ENCODE results near the gene PAX6. TPM values are rescaled to one million over a fixed set of nuclear protein-coding genes. Genes with fewer than 3 reads are reported as not detected.

PAX6 gene
- total RNA-seq, 1 donor from 2014 or later, result 2.7 TPM

DNA sequence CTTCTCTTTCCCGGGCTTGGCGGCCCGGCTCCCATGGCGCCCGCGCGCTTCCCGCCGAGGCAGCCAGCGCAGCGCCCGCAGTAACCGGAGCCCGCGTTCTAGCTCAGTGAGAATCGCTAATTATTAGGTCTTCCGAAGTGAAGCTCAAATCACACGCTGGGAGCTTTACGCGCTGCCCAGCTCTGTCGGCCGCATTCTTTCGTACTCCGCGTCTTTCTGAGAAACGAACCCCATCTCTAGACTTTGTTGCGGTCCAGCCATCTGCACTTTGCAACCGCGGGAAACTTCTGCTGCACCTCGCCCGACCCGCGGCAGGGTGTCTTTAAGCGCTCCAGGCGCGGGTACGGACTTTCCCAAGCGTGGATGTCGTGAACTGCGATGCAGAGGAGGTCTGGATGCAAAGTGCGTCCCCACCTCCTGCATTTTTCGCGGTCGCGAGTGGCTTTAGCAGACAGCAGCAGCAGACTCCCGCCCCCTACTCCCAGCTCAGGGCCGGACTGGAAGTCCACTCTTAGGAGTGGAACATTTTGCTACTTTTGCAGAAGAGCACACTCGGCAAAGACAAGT lies 6.0 kb upstream of the PAX6 start:
- Mint-ChIP-seq H3K27ac (ENCODE audit: unreplicated experiment) (no peak overlapping the region), H3K9me3 (ENCODE audit: unreplicated experiment) (no peaks in the 10 kb centered on the region), H3K4me3 (ENCODE audit: unreplicated experiment) (no peak overlapping the region), H3K4me1 (ENCODE audit: unreplicated experiment) (peaks cover 14% of the 10 kb centered on the region), H3K27me3 (ENCODE audit: unreplicated experiment) (peaks cover 36% of the 10 kb centered on the region), H3K36me3 (ENCODE audit: low read depth, unreplicated experiment) (no peaks in the 10 kb centered on the region)
- DNase-seq (ENCODE audit: low spot score), result no peak
- TF ChIP-seq, protein P1, sequence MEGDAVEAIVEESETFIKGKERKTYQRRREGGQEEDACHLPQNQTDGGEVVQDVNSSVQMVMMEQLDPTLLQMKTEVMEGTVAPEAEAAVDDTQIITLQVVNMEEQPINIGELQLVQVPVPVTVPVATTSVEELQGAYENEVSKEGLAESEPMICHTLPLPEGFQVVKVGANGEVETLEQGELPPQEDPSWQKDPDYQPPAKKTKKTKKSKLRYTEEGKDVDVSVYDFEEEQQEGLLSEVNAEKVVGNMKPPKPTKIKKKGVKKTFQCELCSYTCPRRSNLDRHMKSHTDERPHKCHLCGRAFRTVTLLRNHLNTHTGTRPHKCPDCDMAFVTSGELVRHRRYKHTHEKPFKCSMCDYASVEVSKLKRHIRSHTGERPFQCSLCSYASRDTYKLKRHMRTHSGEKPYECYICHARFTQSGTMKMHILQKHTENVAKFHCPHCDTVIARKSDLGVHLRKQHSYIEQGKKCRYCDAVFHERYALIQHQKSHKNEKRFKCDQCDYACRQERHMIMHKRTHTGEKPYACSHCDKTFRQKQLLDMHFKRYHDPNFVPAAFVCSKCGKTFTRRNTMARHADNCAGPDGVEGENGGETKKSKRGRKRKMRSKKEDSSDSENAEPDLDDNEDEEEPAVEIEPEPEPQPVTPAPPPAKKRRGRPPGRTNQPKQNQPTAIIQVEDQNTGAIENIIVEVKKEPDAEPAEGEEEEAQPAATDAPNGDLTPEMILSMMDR (IDR thresholded peaks at IDR 0.05; ENCODE audit: unreplicated experiment), result no peak

DNA sequence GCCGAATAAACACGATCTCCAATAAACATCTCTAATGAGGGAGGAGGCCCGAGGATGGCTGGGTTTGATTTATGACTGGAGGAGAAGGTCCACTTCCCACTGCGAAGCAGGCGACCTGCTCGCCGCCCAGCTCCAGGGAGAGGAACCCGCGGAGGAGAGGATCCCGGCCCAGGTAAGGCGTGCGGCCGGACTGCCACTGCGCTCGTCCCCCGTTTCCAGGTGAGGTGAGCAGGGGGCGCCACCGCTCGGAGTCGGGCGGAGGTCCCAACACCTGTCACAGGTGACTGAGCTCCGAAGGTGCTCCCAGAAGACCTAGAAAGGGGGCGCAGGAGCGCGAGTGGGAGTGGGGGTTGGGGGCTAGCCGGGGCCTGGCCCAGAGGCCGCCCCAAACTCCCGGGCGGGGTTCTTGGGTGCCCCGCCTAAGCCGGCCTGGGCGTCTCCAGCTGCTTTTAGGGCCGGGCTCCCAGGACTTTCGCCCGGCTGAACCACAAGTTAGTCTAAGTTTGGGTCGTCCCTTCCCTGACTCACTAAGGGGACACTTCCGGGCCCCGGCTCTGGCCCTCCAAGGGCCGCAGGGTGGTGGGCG lies 5.4 kb upstream of the PAX6 start:
- H3K4me1 Mint-ChIP-seq (ENCODE audit: unreplicated experiment), result peaks cover 18% of the 10 kb centered on the region

DNA sequence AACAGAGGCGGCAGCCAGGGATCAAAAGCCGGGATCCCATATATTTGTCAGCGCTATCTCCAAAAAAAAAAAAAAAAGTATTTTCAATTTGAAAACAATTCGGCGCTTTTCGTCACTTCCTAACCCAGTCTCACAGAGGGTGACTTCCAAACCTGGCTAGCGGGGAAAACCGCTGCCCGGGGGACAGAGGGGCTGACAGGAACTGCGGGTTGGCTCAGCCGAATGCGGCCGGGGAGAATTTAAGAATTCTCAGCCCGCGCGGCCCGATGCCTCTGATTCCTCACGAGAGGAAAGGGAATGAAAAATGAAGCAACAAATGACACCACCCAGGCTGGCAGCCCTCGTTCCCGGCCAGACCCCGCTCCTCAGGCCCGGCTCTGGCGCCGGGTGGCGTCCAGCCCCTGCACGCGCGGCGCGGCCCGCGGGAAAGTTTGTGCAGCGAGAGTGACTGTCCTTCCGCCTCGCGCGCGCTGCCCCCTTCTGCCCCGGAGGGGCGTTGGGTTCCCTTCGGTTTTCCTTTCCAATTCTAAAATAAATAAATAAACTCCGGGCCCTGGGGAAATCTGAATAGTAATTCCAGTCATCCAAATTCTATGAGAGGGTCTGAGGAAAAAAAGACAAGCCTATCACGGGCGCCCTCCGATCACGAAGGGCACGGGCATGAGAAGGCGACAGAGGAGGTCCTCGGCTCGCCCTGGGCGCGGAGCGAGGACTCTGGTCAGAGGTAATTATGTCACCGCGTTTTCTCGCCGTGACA lies 4.8 kb upstream of the PAX6 start:
- Mint-ChIP-seq H3K36me3 (ENCODE audit: low read depth, unreplicated experiment) (peaks cover 3% of the 10 kb centered on the region), H3K27me3 (ENCODE audit: unreplicated experiment) (peaks cover 35% of the 10 kb centered on the region), H3K27ac (ENCODE audit: unreplicated experiment) (no peak overlapping the region), H3K9me3 (ENCODE audit: unreplicated experiment) (no peaks in the 10 kb centered on the region), H3K4me1 (ENCODE audit: unreplicated experiment) (peaks cover 21% of the 10 kb centered on the region), H3K4me3 (ENCODE audit: unreplicated experiment) (peak overlapping the region; percentile 77)
- TF ChIP-seq, protein P1 (IDR thresholded peaks at IDR 0.05; ENCODE audit: unreplicated experiment), result no peak
- DNase-seq (ENCODE audit: low spot score), result no peak

More for the DNA sequence above, 5.4 kb upstream of the PAX6 start:
- H3K27ac Mint-ChIP-seq (ENCODE audit: unreplicated experiment), result no peak overlapping the region
- TF ChIP-seq, protein P1 (IDR thresholded peaks at IDR 0.05; ENCODE audit: unreplicated experiment), result no peak
- peak overlapping the region; percentile 77 for H3K4me3 Mint-ChIP-seq (ENCODE audit: unreplicated experiment)
- H3K27me3 Mint-ChIP-seq (ENCODE audit: unreplicated experiment), result peaks cover 37% of the 10 kb centered on the region
- no peaks in the 10 kb centered on the region for H3K36me3 Mint-ChIP-seq (ENCODE audit: low read depth, unreplicated experiment)
- DNase-seq (ENCODE audit: low spot score), result no peak
- H3K9me3 Mint-ChIP-seq (ENCODE audit: unreplicated experiment), result no peaks in the 10 kb centered on the region

DNA sequence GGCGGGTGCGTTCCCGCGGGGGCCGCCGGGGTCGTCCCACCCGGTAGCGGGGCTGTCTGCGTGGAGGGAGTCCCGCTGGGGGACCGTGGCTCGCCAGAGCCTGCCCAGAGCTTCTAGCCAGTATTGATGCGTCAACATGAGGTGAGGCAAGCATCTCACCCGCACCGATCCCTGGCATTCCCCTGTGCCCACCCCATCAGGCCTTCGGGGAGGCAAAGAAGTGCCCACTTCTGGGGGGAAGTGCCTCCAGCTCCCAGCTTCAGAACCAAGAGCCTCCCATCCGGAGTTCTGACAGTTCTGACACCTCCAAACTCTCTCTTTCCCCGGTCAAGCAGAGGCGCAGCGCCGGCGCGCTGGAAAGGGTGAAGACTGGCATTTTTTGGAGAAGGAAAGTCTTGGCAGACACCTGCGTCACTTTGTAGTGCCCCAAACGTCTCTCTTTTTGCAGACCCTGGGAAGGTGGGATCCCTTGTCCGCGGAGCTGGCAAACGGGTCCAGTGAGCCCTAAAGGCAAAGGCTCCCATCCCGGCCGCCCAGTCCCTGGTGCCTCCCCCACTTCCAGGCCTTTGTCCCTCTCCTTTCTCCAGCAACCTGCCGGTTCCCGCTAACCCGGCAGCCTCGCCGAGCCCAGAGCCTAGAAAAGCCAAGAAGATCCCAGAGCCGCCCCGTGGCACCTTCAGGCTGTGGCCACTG lies 3.2 kb upstream of the PAX6 start:
- TF ChIP-seq, protein P1 (IDR thresholded peaks at IDR 0.05; ENCODE audit: unreplicated experiment), result no peak
- H3K36me3 Mint-ChIP-seq (ENCODE audit: low read depth, unreplicated experiment), result peaks cover 10% of the 10 kb centered on the region
- DNase-seq (ENCODE audit: low spot score), result peak; percentile 31
- H3K4me3 Mint-ChIP-seq (ENCODE audit: unreplicated experiment), result no peak overlapping the region
- no peak overlapping the region for H3K27ac Mint-ChIP-seq (ENCODE audit: unreplicated experiment)
- H3K9me3 Mint-ChIP-seq (ENCODE audit: unreplicated experiment), result no peaks in the 10 kb centered on the region
- peaks cover 42% of the 10 kb centered on the region for H3K27me3 Mint-ChIP-seq (ENCODE audit: unreplicated experiment)
- H3K4me1 Mint-ChIP-seq (ENCODE audit: unreplicated experiment), result peaks cover 29% of the 10 kb centered on the region

Data from endothelial cell (in vitro differentiated cells).